Measurements from ENCODE around the gene LPIN3.

DNA sequence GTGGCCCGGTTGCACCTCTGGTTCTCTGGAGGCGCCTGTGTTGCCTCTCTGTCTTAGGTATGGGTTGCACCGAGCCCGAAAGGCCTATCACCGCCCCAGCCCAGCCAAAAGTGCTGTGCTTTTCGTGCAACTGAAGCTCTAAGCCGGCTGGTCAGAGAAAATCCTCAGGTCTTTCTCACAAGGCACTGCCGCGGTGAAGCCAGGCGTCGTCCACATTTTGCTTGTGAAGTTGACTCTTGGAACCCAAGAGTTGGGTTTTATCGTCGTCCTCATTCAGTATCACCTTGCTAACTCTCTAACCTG is 26.7 kb downstream of the LPIN3 start:
- TF ChIP-seq CEBPB (IDR thresholded peaks at IDR 0.05) (no peak), RAD21 (IDR thresholded peaks at IDR 0.05; ENCODE audit: low read depth) (no peak), TAF1 (IDR thresholded peaks at IDR 0.05; ENCODE audit: low read depth) (no peak), EP300 (IDR thresholded peaks at IDR 0.05; ENCODE audit: borderline replicate concordance) (no peak), TEAD4 (IDR thresholded peaks at IDR 0.05) (no peak), YY1 (IDR thresholded peaks at IDR 0.05; ENCODE audit: low read depth) (no peak), NFIC (IDR thresholded peaks at IDR 0.05) (no peak), ZBTB7A (IDR thresholded peaks at IDR 0.05; ENCODE audit: low read depth) (no peak)
- TF ChIP-seq, protein P1, sequence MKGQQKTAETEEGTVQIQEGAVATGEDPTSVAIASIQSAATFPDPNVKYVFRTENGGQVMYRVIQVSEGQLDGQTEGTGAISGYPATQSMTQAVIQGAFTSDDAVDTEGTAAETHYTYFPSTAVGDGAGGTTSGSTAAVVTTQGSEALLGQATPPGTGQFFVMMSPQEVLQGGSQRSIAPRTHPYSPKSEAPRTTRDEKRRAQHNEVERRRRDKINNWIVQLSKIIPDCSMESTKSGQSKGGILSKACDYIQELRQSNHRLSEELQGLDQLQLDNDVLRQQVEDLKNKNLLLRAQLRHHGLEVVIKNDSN (IDR thresholded peaks at IDR 0.05) = no peak
- TF ChIP-seq, protein P2, sequence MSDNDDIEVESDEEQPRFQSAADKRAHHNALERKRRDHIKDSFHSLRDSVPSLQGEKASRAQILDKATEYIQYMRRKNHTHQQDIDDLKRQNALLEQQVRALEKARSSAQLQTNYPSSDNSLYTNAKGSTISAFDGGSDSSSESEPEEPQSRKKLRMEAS (IDR thresholded peaks at IDR 0.05) = no peak
- TF ChIP-seq, protein P3, sequence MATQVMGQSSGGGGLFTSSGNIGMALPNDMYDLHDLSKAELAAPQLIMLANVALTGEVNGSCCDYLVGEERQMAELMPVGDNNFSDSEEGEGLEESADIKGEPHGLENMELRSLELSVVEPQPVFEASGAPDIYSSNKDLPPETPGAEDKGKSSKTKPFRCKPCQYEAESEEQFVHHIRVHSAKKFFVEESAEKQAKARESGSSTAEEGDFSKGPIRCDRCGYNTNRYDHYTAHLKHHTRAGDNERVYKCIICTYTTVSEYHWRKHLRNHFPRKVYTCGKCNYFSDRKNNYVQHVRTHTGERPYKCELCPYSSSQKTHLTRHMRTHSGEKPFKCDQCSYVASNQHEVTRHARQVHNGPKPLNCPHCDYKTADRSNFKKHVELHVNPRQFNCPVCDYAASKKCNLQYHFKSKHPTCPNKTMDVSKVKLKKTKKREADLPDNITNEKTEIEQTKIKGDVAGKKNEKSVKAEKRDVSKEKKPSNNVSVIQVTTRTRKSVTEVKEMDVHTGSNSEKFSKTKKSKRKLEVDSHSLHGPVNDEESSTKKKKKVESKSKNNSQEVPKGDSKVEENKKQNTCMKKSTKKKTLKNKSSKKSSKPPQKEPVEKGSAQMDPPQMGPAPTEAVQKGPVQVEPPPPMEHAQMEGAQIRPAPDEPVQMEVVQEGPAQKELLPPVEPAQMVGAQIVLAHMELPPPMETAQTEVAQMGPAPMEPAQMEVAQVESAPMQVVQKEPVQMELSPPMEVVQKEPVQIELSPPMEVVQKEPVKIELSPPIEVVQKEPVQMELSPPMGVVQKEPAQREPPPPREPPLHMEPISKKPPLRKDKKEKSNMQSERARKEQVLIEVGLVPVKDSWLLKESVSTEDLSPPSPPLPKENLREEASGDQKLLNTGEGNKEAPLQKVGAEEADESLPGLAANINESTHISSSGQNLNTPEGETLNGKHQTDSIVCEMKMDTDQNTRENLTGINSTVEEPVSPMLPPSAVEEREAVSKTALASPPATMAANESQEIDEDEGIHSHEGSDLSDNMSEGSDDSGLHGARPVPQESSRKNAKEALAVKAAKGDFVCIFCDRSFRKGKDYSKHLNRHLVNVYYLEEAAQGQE (IDR thresholded peaks at IDR 0.05; ENCODE audit: low read depth) = no peak
